HG02798 (cell line): Measurements from ENCODE around the gene CNDP1.

ENCODE experiments used
- ATAC-seq: cut with Tn5 transposase; IDR thresholded peaks from one replicate; pipeline ENCODE4 v1.9.1; 2021; ENCODE audit warnings: mild to moderate bottlenecking; ENCODE audit not compliant: unreplicated experiment, poor library complexity

CNDP1 gene

DNA sequence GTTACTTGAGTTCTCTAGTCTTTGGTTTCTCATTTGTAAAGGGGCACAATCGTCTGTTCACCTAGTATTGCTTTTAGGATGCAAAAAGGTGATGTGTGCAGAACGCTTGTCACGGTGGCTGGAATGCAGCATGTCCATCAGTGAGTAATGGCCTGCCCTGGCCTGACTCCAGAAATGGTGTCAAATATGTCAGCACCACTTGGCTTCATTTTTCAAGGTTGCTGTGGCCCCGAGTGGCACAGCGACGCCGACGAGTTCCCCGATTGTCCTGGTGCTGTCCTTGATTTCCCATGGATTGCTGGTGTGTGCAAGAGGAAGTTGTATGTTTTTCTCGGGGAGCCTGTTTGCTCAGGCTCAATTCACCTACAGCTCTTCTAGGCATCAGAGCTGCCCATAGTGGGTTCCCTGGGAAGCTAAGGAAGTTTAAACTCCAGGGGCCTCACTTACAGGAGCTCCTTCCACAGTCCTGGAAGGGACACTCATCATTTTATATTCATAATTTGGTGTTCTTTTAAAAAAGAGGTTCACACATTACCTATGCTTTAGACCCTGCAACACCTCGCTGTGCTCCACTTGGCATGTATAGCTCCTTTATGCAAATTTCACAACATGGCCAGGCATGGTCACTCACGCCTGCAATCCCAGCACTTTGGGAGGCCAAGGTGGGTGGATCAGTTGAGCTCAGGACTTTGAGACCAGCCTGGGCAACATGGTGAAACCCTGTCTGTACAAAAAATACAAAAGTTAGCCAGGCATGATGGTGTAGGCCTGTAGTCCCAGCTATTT is 37.8 kb downstream of the CNDP1 start:
- no peak for ATAC-seq

DNA sequence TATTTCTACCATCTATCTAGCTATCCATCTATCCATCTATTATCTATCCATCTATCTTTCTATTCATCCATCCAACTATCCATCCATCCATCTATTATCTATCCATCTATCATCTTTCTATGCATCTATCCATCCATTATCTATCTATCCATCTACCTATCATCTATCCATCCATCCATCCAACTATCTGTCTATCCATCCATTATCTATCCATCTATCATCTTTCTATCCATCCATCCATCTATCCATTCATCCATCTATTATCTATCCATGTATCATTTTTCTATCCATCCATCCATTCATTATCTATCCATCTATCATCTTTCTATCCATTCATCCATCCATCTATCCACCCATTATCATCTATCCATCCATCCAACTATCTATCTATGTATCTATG is 38.8 kb downstream of the CNDP1 start:
- ATAC-seq: no peak

DNA sequence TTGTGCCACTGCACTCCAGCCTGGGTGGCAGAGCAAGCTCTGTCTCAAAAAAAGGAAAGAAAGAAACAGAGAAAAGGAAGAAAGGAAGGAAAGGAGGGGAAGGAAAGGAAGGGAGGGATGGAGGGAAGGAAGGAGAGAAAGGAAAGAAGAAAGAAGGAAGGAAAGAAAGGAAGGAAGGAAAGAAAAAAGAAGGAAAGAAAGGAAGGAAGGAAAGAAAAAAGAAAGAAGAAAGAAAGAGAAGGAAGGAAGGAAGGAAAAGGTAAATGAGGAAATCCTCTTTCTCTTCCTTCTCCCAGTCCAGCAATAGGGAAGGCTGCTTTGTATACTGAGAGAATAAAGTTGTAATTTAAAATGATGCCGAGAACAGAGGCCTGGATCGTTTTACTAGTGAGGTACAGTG is 40.6 kb downstream of the CNDP1 start:
- no peak for ATAC-seq

DNA sequence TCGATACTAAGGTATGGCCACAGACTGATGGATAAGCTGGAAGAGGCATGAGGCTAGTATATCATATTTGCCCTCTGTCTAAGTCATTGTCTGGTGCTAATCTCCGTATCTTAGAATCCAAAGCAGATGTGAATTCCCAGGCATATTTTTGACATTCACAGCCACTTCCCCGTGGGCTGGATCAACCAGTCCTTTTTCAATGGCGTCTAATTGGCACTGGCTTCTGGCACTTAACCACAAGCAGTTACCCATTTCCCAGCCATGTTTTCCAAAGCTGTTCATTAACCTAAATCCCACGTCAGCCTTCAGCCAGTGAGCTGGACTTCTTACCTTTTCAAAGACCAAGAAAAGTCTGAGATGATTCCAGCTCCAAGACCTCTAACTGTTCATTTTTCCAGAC is 42.7 kb downstream of the CNDP1 start:
- ATAC-seq: no peak

DNA sequence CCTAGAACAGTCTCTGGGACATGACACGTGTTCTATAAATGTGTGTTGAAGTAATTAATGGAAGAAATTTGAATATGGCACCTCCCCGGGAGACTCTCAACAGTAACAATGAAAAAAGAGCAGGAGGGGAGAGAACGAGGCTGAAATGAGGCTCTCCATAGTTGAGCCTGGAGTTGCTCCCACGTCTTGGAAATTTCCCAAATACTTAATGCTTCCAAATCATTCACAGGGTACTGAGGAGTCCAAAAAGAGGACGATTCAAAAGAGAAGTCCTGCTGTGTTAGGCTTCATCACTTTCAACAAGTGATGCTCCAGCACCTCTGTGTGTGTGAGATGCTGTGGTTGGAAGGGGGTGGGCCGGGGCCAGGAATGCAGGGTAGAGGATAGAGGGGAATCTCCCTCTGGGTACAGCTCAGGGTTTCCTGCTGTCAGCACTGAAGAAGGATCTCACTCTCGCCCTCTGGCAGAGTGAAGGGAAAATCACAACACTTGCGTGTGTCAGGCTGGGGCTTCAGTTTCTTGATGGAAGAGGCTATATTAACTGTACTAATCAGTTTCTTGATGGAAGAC is 45.3 kb downstream of the CNDP1 start:
- no peak for ATAC-seq

DNA sequence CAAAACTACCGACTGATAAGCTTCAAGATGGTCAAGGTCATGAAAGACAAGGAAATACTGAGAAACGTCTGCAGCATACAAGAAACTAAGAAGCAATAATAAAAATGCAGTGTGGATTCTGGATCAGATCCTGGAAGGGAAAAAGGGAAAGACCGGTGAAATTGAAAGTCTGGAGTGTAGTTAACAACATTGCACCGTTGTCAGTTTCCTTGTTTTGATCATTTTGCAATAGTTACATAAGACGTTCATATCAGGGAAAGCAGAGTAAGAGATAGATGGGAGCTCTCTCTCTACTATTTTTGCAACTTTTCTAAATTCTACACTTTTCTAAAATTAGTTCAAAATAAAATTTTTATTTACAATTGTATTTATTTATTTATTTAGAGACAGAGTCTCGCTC is 48.3 kb downstream of the CNDP1 start:
- ATAC-seq: no peak

DNA sequence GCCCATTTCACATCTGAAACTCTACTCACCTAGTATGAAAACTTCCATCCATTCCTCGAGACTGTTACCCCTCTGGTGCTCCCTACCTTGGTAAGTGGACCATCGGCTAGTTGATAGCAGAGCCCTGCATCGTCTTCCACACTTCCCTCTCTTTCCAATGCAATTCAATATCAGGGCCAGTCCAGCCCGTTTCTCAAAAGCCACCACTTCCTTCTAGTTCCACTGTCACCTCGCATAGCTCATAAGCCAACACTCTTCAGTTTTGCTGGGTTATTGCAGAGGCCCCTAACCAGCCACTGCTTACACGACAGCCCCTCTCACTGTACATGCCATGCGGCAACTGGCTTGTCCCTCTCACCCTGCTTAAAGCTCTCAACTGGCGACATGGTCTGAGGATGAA is 53.1 kb downstream of the CNDP1 start:
- no peak for ATAC-seq

DNA sequence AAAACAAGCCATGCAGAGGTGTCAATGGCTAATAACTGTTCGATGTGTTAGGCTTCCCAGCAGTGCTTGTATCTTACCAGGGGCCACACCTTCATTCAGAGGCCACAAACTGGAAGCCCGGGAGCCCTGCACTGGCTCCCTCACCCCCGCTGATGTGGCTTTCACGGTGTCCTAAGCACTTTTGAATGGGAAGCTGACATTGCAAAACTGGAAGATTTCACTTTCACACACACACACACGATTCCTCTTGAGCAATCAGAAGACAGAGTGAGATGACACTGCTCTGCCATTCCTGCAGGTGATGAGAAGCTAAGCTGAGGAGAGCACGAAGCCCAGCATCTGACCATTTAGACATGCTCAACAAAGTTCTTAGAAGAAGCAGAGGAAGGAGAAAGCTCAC is 54.7 kb downstream of the CNDP1 start:
- no peak for ATAC-seq

DNA sequence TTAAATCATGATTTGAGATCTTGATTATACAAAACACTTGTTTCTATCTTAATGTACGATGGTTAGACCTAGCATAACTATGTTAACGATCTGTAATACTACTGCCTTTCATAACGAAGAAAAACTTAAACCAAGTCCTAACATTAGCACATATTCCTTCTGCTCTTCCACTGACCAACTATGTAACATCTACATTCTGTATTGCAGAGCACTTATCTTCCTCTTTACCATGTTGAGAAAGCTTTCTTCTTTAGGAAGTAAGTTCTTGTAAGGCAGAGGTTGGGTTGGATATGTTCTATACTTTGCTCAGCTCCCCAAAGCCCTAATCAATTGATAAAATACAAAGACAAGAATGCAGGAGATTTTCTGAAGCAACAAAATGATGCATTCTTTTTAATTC is 55.5 kb downstream of the CNDP1 start:
- no peak for ATAC-seq

DNA sequence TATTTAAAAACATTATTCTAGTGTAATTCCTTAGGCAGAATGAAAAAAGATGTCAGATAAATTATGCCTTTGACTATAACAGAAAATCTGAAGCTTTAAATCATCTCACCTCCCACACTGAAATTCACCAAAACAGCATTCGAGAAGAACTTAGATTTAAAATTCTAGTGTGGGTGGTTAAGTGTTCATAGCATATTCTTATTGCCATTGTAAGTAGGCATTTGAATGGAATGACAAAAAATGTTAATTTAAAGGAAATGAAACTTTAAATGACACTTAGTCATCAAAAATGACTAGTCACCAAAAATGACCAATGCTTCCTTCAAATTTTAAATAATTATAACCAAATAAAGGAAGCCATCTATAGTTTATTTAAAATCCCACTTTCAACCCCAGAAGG is 56.4 kb downstream of the CNDP1 start:
- ATAC-seq: no peak

DNA sequence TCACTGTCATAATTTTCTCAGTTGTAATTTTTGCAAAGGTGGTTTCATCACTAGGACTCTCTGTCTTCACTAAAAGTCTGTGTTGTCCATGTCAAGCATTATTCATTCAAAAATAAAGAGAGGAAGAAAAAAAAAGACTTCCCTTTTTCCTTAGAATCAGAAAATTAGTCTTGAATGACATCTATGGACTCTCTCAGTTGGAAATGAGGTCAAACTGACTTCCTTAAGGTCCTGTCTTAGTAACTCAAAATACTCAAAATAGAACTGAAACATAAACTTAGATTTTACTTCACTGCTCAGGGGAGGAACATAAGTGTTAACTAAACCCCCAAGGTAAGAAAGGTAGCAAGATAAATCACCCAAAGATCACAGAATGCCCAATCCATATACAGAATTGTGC is 61.1 kb downstream of the CNDP1 start:
- ATAC-seq: no peak

DNA sequence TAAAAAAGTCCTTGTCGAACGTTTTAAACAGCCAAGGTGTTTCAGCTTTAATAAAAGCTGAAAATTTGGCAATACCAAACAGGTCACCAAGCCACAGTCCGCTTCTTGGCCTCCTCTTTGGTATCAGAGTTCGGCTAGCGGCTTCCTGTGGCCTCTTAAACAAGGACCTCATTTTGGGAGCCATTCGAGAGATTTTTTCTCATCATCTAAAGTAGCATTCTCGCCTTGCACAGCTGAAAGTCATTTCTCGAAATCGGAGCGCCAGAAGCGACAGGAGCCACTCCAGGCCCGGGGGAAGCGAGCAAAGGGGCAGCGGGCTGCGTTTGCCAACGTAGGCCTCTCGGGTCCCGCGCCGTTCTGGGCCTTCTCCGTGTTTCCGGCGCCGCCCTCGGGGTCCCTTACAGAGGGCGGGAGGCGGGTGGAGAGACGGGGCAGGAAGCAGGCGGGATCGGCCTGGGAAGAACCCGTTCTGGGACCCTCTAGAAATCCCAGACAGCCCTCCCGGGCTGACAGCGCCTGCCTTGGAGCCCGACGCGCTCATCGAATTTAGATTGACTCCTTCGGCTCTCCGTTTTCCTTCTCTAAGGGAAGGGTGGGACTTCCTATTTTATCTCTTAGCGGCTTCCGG is 62.8 kb downstream of the CNDP1 start:
- ATAC-seq: peak; percentile 36

DNA sequence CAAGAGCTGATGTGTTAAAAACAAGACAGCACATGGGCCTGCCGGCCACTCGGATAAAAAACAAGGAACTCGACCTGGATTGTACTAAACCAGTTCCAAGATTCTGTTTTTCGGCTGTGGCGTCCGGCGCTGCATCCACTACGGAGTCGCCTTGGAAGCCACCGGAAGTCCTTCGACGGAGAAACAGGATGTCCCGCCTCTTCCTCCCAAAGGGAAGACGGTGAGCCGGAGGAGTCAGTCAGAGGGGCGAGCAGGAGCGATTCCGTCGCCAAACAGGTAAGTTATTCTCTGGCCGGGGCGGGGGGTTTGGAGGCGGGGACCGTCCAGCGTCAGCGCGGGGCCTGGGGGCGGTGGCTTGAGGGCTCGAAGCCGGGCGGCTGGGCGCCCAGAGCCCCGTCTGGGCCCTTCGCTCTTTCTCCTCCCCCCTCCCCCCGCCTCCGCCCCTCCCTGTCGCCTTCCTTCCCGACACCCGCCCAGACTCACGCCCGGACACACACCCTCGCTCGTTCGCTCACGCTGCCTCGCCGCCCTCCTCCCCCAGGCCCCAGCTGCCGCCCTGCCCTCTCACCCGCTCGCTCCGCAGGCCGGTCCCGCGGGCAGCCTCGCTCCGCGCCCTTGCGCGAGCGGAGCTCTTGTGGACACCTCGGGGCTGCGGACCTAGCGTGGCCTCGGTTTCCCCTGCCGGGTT is 63.5 kb downstream of the CNDP1 start, which contains the start of gene ZNF407:
TSS of gene ZNF407 (plus strand) at position 209 of the 688 bp plus-strand sequence. CDS start 33,150 bp downstream, outside the sequence.
- peak; percentile 80 for ATAC-seq

DNA sequence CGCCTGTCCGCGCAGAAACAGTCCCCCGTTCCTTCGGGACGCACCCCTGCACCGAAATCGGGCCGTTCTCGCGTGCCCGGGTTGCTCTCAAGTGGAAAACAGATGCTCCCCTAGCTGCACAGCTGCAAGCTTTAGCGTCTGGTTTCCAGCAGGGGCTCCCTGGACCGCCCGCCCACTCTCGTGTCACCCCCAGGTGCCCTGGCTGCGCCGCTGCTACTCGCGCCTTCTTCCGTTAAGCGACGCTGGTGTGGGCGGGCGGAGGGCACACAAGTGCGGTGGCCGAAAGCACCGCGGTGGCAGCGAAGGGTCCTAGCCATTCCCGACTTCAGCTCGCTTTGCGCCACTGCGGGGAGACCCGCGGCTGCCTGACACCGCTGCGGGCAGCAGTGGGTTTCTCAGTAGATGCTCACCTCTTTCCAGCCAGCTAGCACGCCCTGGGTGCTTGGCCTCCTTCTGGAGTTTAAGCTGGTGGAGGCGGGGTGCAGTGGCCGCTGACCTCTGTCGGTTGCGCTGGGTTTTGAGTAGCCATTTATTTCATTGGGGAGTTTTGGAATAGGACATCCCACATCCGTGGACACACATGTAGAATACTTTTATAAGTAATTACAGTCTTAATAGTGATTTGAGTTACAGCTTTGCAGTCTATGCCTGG is 64.2 kb downstream of the CNDP1 start:
- ATAC-seq: peak; percentile 65

DNA sequence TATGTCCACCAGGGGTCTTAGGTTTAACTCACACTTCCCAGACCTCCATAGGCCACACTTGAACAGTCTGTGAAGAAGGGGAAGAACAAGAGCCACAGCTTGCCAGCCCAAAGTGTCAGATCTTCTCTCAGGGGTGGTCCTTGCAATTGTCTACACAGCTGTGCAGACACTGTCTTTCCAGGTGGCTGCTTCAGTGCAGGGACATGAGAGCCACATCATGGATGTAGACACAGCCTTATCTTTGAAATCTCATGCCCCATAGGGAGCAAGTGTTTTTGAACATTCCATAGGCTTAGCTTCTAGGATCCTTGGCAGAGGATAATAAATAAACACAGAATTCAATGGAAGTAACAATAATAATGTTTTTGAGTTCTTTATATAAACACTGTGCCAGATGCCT is 70.1 kb downstream of the CNDP1 start:
- ATAC-seq: no peak

DNA sequence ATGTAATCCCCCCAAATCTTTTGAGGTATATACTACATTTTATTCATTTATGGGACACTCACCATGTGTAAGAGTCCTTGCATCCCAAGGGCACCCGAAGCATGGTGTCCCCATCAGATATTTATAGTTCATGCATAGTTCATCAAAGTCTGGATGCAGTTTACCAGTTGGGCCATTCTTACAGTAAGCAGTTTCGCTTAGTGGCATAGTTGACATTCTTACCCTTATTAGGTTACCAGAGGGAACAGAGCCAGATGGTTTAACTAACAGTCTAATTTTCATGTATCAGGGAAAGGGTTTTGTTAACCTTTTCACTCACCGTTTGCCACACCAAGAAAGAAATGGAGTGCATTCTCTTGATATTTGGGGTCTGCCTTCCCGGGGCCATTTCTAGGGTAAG is 70.5 kb downstream of the CNDP1 start:
- ATAC-seq: no peak

DNA sequence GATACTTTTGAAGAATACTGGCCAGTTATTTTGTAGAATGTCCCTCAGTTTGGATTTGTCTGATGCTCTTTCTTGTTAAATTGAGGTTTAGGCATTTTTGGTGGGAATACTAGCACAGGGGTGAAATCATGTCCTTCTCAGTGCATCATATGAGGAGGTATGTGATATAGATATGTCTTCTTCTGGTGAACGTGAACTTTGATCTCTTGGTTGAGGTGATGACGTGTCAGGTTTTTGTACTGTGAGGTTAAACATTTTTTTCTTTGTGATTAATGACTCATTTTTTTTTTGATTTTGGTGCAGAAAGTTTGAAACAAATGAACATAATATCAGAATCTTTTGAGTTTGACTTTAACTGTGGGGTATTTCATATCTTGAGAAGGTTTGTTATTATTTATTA is 74.4 kb downstream of the CNDP1 start:
- ATAC-seq: no peak

DNA sequence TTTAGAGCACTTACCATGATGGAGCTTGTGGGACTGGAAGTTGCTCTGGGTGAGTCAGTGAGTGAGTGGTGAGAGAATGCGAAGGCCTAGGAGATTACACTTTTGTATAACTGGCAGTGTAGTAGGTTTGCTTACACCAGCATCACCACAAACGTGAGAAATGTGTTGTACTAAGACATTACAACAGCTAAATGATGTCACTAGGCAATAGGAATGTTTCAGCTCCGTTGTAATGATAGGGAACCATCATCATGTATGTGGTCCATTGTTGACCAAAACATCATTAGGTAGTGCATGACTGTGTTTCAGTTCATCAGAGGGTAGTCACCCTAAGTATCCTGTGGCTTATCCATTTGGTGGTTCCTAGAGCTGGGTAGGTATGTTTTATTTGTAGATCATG is 75.2 kb downstream of the CNDP1 start:
- ATAC-seq: no peak

DNA sequence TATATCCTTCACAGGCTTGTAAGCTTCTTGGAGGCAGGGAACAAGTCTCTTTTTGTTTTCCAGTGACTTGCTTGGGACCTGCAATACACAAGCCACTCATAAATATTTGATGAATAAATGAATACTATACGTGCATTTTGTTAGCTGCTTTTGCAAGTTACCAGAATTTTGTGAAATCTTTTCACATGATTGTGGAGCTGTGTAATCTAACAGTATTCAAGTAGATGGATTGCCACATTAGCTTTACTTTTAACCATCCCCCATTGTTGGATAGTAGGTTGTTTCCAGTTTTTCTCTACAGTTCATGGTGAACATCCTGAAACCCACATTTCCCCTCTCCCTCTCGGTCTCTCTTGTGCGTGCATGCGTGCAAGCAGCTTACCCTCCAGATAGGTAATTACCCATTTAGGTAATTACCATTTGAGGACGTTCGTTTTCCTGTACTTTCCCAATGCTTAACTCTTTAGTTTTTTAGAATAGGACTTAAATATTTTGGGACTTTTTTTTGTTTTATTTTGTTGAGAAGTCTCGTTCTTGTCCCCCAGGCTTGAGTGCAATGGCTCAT is 75.8 kb downstream of the CNDP1 start:
- ATAC-seq: no peak

DNA sequence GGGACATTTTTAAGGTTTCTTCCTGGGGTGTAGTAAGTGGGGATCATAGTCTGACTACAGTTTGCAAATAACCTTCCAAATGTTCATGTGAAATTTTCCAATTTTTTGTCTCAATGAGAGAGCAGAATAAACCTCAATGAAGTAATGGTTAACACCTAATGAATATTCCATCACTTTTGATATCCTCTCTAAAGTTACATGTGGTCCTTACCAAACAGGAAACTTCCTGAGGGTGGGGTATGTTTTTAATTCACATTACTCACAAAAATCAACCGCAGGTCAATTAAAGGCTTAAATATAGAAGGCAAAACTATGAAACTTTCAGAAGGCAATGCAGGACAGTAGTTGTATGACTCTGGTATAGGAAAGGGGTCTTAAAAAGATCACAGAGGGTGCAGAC is 76.6 kb downstream of the CNDP1 start:
- no peak for ATAC-seq
